Measurements from ENCODE around the gene SGPL1. TPM values are rescaled to one million over a fixed set of nuclear protein-coding genes. Genes with fewer than 3 reads are reported as not detected.

Gene SGPL1
- total RNA-seq, 1 experiment from 2014 or later = 52.6 TPM

DNA sequence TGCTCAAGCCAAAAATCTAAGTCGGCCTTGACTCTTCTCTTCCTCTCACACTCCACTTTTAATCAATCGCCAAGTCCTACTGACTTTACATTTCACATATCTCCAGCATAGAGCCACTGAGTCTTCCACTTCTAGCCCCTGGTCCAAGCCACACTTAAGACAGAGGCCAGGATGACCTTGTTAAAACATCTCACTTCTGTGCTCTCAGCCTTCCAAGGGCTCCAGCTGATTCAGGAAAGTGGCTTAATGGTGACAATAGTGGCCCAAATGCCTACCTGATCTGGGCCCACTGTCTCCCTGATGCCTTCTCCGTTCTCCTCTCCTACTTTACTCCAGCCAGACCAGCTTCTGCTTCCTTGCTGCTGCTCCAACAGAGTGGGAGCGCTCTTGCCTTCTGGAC, 35.0 kb upstream of the SGPL1 start:
- no peaks in the 10 kb centered on the region for H3K4me1 ChIP-seq (ENCODE audit: insufficient read depth, low read length)
- H3K9me3 Mint-ChIP-seq = no peaks in the 10 kb centered on the region
- DNase-seq = no peak
- H3K56ac ChIP-seq (ENCODE audit: insufficient read length, low read depth, low read length) = no peak overlapping the region
- H3K27ac ChIP-seq (ENCODE audit: insufficient read length, low read depth, low read length) = no peak overlapping the region
- no peak overlapping the region for H4K91ac ChIP-seq (ENCODE audit: insufficient read length, low read depth, low read length)
- no peaks in the 10 kb centered on the region for H3K9me3 ChIP-seq (ENCODE audit: control insufficient read depth, low read depth, low read length)
- no peaks in the 10 kb centered on the region for H3K23me2 ChIP-seq (ENCODE audit: insufficient read length, low read depth, low read length, poor library complexity, severe bottlenecking)
- H3K4me1 Mint-ChIP-seq = peaks cover 5 to 11% of the 10 kb centered on the region in 2 experiments; a peak in 3 of 4 replicates
- no peak overlapping the region for H3K4me3 Mint-ChIP-seq
- TF ChIP-seq, protein P1, sequence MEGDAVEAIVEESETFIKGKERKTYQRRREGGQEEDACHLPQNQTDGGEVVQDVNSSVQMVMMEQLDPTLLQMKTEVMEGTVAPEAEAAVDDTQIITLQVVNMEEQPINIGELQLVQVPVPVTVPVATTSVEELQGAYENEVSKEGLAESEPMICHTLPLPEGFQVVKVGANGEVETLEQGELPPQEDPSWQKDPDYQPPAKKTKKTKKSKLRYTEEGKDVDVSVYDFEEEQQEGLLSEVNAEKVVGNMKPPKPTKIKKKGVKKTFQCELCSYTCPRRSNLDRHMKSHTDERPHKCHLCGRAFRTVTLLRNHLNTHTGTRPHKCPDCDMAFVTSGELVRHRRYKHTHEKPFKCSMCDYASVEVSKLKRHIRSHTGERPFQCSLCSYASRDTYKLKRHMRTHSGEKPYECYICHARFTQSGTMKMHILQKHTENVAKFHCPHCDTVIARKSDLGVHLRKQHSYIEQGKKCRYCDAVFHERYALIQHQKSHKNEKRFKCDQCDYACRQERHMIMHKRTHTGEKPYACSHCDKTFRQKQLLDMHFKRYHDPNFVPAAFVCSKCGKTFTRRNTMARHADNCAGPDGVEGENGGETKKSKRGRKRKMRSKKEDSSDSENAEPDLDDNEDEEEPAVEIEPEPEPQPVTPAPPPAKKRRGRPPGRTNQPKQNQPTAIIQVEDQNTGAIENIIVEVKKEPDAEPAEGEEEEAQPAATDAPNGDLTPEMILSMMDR (conservative IDR thresholded peaks at IDR 0.05) = no peak
- no peak overlapping the region for H3K4me2 ChIP-seq (ENCODE audit: insufficient read depth, insufficient read length, low read length)
- no peaks in the 10 kb centered on the region for H3K27me3 Mint-ChIP-seq (ENCODE audit: low read depth)
- H2BK120ac ChIP-seq (ENCODE audit: low read depth, low read length, poor library complexity, severe bottlenecking) = no peak overlapping the region
- peaks cover 2% of the 10 kb centered on the region for H4K20me1 ChIP-seq (ENCODE audit: control insufficient read depth, insufficient read depth, insufficient read length)
- no peak overlapping the region for H2BK15ac ChIP-seq (ENCODE audit: low read depth, low read length)
- H3K9ac ChIP-seq (ENCODE audit: extremely low read depth, insufficient read length, low read length) = no peak overlapping the region
- H3K27me3 ChIP-seq (ENCODE audit: insufficient read depth, low read length) = no peaks in the 10 kb centered on the region
- H3K36me3 Mint-ChIP-seq (ENCODE audit: insufficient read depth in 1 of 3, low read depth in 3 of 3) = no peaks in the 10 kb centered on the region
- no peak overlapping the region for H3K27ac Mint-ChIP-seq
- H4K8ac ChIP-seq (replicated peaks; ENCODE audit: insufficient read length, low read depth, low read length) = no peak overlapping the region
- H4K5ac ChIP-seq (ENCODE audit: insufficient read length, low read depth, low read length) = no peak overlapping the region
- no peak overlapping the region for H3K23ac ChIP-seq (ENCODE audit: insufficient read length, low read depth, low read length)
- no peaks in the 10 kb centered on the region for H3K79me2 ChIP-seq (ENCODE audit: insufficient read depth, low read length)
- H2BK5ac ChIP-seq (ENCODE audit: insufficient read length, low read length) = no peak overlapping the region
- H3K79me1 ChIP-seq (ENCODE audit: insufficient read depth, low read depth, low read length, poor library complexity, severe bottlenecking) = no peaks in the 10 kb centered on the region
- no peak overlapping the region for H2AK5ac ChIP-seq (ENCODE audit: insufficient read length, low read length)
- H3K18ac ChIP-seq (ENCODE audit: insufficient read length, low read depth, low read length) = no peak overlapping the region
- WGBS (ENCODE audit: extremely low coverage, insufficient read length, low lambda C conversion rate) = no CpG with 5 or more reads among the region's 4 CpGs
- H3T11ph ChIP-seq (ENCODE audit: low read length) = no peak overlapping the region
- no peak overlapping the region for H2BK20ac ChIP-seq (ENCODE audit: low read depth, low read length, poor library complexity, severe bottlenecking)
- no peak overlapping the region for H2AFZ ChIP-seq (ENCODE audit: low read length)
- no peak overlapping the region for H3K14ac ChIP-seq (ENCODE audit: insufficient read depth, low read length)
- no peak overlapping the region for H3K4ac ChIP-seq (ENCODE audit: low read depth, low read length)
- H2BK12ac ChIP-seq (ENCODE audit: insufficient read length, low read depth, low read length) = no peak overlapping the region
